HepG2 (cell line): ENCODE measurements around the gene DHX32. TPM values are rescaled to one million over a fixed set of nuclear protein-coding genes. Genes with fewer than 3 reads are reported as not detected.

Source experiments
- ETV6 ChIP-seq: sonication (generic); formaldehyde crosslinking; conservative IDR thresholded peaks from 2 replicates; pipeline ENCODE4 v1.4.0; 2020; ENCODE audit warnings: missing genetic modification reagents
- FOXP1 ChIP-seq, 2 experiments: fragments of 450-650 bp in 1 of 2; IDR thresholded peaks; 2 replicates each; pipeline ENCODE4 v1.6.1; 2017 to 2018; ENCODE audit warnings: antibody characterized with exemption in 1 of 2
- GZF1 ChIP-seq: sonication (generic); formaldehyde crosslinking; IDR thresholded peaks from 2 replicates; pipeline ENCODE4 v1.5.1; 2020; ENCODE audit warnings: mild to moderate bottlenecking, missing genetic modification reagents
- HNF1A ChIP-seq, 2 experiments: sonication (generic) in 1 of 2; formaldehyde crosslinking in 1 of 2; IDR thresholded peaks; 2 replicates each; pipeline versions ENCODE4 v1.4.0 to v1.6.1; 2016 to 2020; ENCODE audit warnings: borderline replicate concordance in 1 of 2, low read depth in 1 of 2, mild to moderate bottlenecking in 1 of 2, missing genetic modification reagents in 1 of 2
- HOXA7 ChIP-seq: sonication (generic); formaldehyde crosslinking; IDR thresholded peaks from 2 replicates; pipeline ENCODE4 v1.8.1; 2022; ENCODE audit warnings: mild to moderate bottlenecking, missing genetic modification reagents, moderate library complexity
- MAFF ChIP-seq: IDR thresholded peaks from 2 replicates; pipeline ENCODE4 v1.6.1; 2011; ENCODE audit warnings: low read depth, low read length, improper control_type of control experiment
- MED13 ChIP-seq: sonication (generic); formaldehyde crosslinking; IDR thresholded peaks from 2 replicates; pipeline ENCODE4 v1.5.0; 2020; ENCODE audit warnings: missing genetic modification reagents
- MNT ChIP-seq: fragments of 450-650 bp; IDR thresholded peaks from 2 replicates; pipeline ENCODE4 v1.6.1; 2016
- NKX3-1 ChIP-seq: sonication (generic); formaldehyde crosslinking; IDR thresholded peaks from 2 replicates; pipeline ENCODE4 v1.5.0; 2020; ENCODE audit warnings: missing genetic modification reagents
- PBX2 ChIP-seq: IDR thresholded peaks from 2 replicates; pipeline ENCODE4 v1.6.1; 2016; ENCODE audit warnings: control low read depth
- PRPF4 ChIP-seq: fragments of 200-400 bp; formaldehyde crosslinking; IDR thresholded peaks from 2 replicates; pipeline ENCODE4 v1.6.1; 2016; ENCODE audit warnings: low read length, low read depth; ENCODE audit not compliant: poor library complexity, severe bottlenecking
- RBFOX2 ChIP-seq: fragments of 200-400 bp; formaldehyde crosslinking; IDR thresholded peaks from 2 replicates; pipeline ENCODE4 v1.6.1; 2017; ENCODE audit warnings: low read depth, mild to moderate bottlenecking, low read length
- SP140L ChIP-seq: sonication (generic); formaldehyde crosslinking; IDR thresholded peaks from 2 replicates; pipeline ENCODE4 v1.4.0; 2020; ENCODE audit warnings: missing genetic modification reagents, borderline replicate concordance
- TAF1 ChIP-seq: sonication (generic); formaldehyde crosslinking; IDR thresholded peaks from 2 replicates; pipeline ENCODE4 v1.4.0; 2020; ENCODE audit warnings: missing genetic modification reagents
- TAF15 ChIP-seq: fragments of 200-400 bp; formaldehyde crosslinking; IDR thresholded peaks from one replicate; pipeline ENCODE4 v1.6.1; 2018; ENCODE audit warnings: mild to moderate bottlenecking, low read depth, low read length; ENCODE audit not compliant: poor library complexity, severe bottlenecking
- ZNF17 ChIP-seq: sonication (generic); formaldehyde crosslinking; IDR thresholded peaks from 2 replicates; pipeline ENCODE4 v1.5.0; 2020; ENCODE audit warnings: mild to moderate bottlenecking, missing genetic modification reagents
- ZNF224 ChIP-seq: sonication (generic); formaldehyde crosslinking; IDR thresholded peaks from 2 replicates; pipeline ENCODE4 v1.5.0; 2020; ENCODE audit warnings: mild to moderate bottlenecking, missing genetic modification reagents
- ZNF275 ChIP-seq: sonication (generic); formaldehyde crosslinking; IDR thresholded peaks from 2 replicates; pipeline ENCODE4 v1.8.0; 2022; ENCODE audit warnings: missing genetic modification reagents, mild to moderate bottlenecking, inconsistent platforms, borderline replicate concordance
- ZNF33A ChIP-seq: sonication (generic); formaldehyde crosslinking; IDR thresholded peaks from 2 replicates; pipeline ENCODE4 v1.5.1; 2020; ENCODE audit warnings: missing genetic modification reagents, mild to moderate bottlenecking, moderate library complexity, borderline replicate concordance
- ZNF543 ChIP-seq: sonication (generic); formaldehyde crosslinking; IDR thresholded peaks from 2 replicates; pipeline ENCODE4 v1.4.0; 2020; ENCODE audit warnings: mild to moderate bottlenecking, missing genetic modification reagents
- ZNF564 ChIP-seq: sonication (generic); formaldehyde crosslinking; IDR thresholded peaks from 2 replicates; pipeline ENCODE4 v1.8.1; 2023; ENCODE audit warnings: mild to moderate bottlenecking, missing genetic modification reagents
- ZNF749 ChIP-seq: sonication (generic); formaldehyde crosslinking; IDR thresholded peaks from 2 replicates; pipeline ENCODE4 v1.8.0; 2022; ENCODE audit warnings: mild to moderate bottlenecking, missing genetic modification reagents, moderate library complexity, borderline replicate concordance
- polyA plus RNA-seq, 8 experiments: library from polyadenylated mRNA; depleted of rRNA in 3 of 8; stranded (reverse) in 7 of 8; unstranded in 1 of 8; fragments of >200 nt; fragmentation: Illumina TruSeq in 4 of 8; extraction: Trizol in 4 of 8; gene quantifications; 2 replicates each; pipeline versions ENCODE4 v1.2.1 to v1.2.3, GENCODE V29; 2011 to 2016; ENCODE audit warnings: low read depth in 4 of 8, missing spikeins in 1 of 8, mixed read lengths in 1 of 8; ENCODE audit not compliant: insufficient read depth in 1 of 8
- total RNA-seq, 5 experiments: library from RNA; depleted of rRNA; stranded (reverse); fragments of >200 nt; fragmentation: Illumina TruSeq; extraction: Trizol; gene quantifications; 2 replicates each; pipeline ENCODE4 v1.2.3, GENCODE V29; 2016; ENCODE audit warnings: low read depth in 1 of 5

DHX32 gene
- total and polyA plus RNA-seq, 2 of the 13 experiments (the other 11 are each of a cell fraction or from before 2014, with no cell fraction given), result 15.5 to 16.5 TPM

GRCh38 chr10:125822878-125823662 lies 58.0 kb downstream of the DHX32 start, which contains the start of the genes BCCIP and UROS (continued):
- TF ChIP-seq ZNF224 (CRISPR knock-in tag) (no peak), MAFF (no peak), PRPF4 (no peak), SP140L (CRISPR knock-in tag) (no peak), MNT (peak; percentile 77), HNF1A (IDR thresholded peaks at IDR 0.05; ENCODE audit: low read depth) (no peak), HNF1A (CRISPR knock-in tag; IDR thresholded peaks at IDR 0.05; ENCODE audit: borderline replicate concordance) (no peak), ETV6 (CRISPR knock-in tag) (no peak), GZF1 (no peak), ZNF749 (no peak), MED13 (CRISPR knock-in tag) (no peak), ZNF33A (CRISPR knock-in tag) (no peak), NKX3-1 (CRISPR knock-in tag) (no peak), RBFOX2 (peak; percentile 93), HOXA7 (CRISPR knock-in tag) (no peak), TAF15 (no peak), FOXP1 (IDR thresholded peaks at IDR 0.05) (no peak), FOXP1 (CRISPR knock-in tag; IDR thresholded peaks at IDR 0.05) (no peak), TAF1 (CRISPR knock-in tag) (peak; percentile 92), ZNF275 (peak; percentile 61; the same call in 1 of the 2 replicates), ZNF543 (CRISPR knock-in tag) (no peak), PBX2 (CRISPR knock-in tag) (no peak), ZNF564 (CRISPR knock-in tag) (0 out of 2 replicates have a peak, but pooled peaks have one; percentile 70), ZNF17 (CRISPR knock-in tag) (no peak)
